Smooth muscle cell (in vitro differentiated cells): ENCODE results near the gene TRMT1. TPM values are rescaled to one million over a fixed set of nuclear protein-coding genes. Genes with fewer than 3 reads are reported as not detected.
"Not testable (repeated sequence)": the region's sequence is repeated elsewhere in the genome, so short reads cannot be mapped to it uniquely, and the experiment has no call there.

Experiments
- DNase-seq: peaks from one replicate; lab custom pipeline; 2025; ENCODE audit not compliant: unreplicated experiment; lab: John Stamatoyannopoulos, UW
- H2AFZ ChIP-seq: fragments of 200-600 bp; sonication (generic); 2 replicates; pipeline ENCODE4 v1.6.0; 2016; ENCODE audit warnings: antibody characterized with exemption, low read depth, mild to moderate bottlenecking
- H3F3A ChIP-seq: fragments of 200-600 bp; sonication (generic); 2 replicates; pipeline ENCODE4 v1.6.0; 2017; ENCODE audit warnings: antibody characterized with exemption, low read depth
- H3K27ac ChIP-seq: fragments of 200-600 bp; sonication (generic); 2 replicates; pipeline ENCODE4 v1.5.1; 2016; ENCODE audit warnings: low read depth, mild to moderate bottlenecking
- H3K27me3 ChIP-seq: fragments of 200-600 bp; sonication (generic); 2 replicates; pipeline ENCODE4 v1.6.1; 2016; ENCODE audit warnings: low read depth, mild to moderate bottlenecking
- H3K36me3 ChIP-seq: fragments of 200-600 bp; sonication (generic); 2 replicates; pipeline ENCODE4 v1.5.1; 2016; ENCODE audit warnings: low read depth
- H3K4me1 ChIP-seq: fragments of 200-600 bp; sonication (generic); 2 replicates; pipeline ENCODE4 v1.5.1; 2016; ENCODE audit warnings: low read depth
- H3K4me2 ChIP-seq: fragments of 200-600 bp; sonication (generic); 2 replicates; pipeline ENCODE4 v1.6.0; 2016; ENCODE audit warnings: mild to moderate bottlenecking
- H3K4me3 ChIP-seq: fragments of 200-600 bp; sonication (generic); 2 replicates; pipeline ENCODE4 v1.5.1; 2016; ENCODE audit warnings: mild to moderate bottlenecking
- H3K79me2 ChIP-seq: fragments of 200-600 bp; sonication (generic); 2 replicates; pipeline ENCODE4 v1.6.0; 2016; ENCODE audit warnings: low read depth, mild to moderate bottlenecking
- H3K9ac ChIP-seq: fragments of 200-600 bp; sonication (generic); 2 replicates; pipeline ENCODE4 v1.6.0; 2016; ENCODE audit warnings: low read depth
- H3K9me3 ChIP-seq: fragments of 200-600 bp; sonication (generic); replicated peaks from 2 replicates; pipeline ENCODE4 v1.5.1; 2016; ENCODE audit warnings: low read depth
- H4K20me1 ChIP-seq: fragments of 200-600 bp; sonication (generic); 2 replicates; pipeline ENCODE4 v1.6.0; 2016; ENCODE audit warnings: low read depth
- WGBS: methylation state at CpG from one replicate; pipeline ENCODE4 v1.1.7; 2016; ENCODE audit warnings: low lambda C conversion rate; 5-methylcytosine and 5-hydroxymethylcytosine counted together
- polyA plus RNA-seq: library from polyadenylated mRNA; unstranded; fragments of >200 nt; fragmentation: Nextera tagmentation; extraction: Ambion mirVana; gene quantifications from 2 replicates; pipeline ENCODE4 v1.2.1, GENCODE V29; 2016
- total RNA-seq: library from RNA; depleted of rRNA; stranded (reverse); fragments of >200 nt; gene quantifications from 2 replicates; pipeline ENCODE4 v1.2.3, GENCODE V29; 2014
- TF ChIP-seq, protein P1 (sequence below): fragments of 200-600 bp; sonication (generic); IDR thresholded peaks from 2 replicates; pipeline ENCODE4 v1.5.1; 2017; ENCODE audit warnings: borderline replicate concordance, mild to moderate bottlenecking, antibody characterized with exemption; ENCODE audit not compliant: insufficient read depth, poor library complexity, severe bottlenecking

The TRMT1 gene
- 19.1 and 21.9 TPM in 2 replicates for total RNA-seq
- 37.4 and 44.3 TPM in 2 replicates for polyA plus RNA-seq

DNA sequence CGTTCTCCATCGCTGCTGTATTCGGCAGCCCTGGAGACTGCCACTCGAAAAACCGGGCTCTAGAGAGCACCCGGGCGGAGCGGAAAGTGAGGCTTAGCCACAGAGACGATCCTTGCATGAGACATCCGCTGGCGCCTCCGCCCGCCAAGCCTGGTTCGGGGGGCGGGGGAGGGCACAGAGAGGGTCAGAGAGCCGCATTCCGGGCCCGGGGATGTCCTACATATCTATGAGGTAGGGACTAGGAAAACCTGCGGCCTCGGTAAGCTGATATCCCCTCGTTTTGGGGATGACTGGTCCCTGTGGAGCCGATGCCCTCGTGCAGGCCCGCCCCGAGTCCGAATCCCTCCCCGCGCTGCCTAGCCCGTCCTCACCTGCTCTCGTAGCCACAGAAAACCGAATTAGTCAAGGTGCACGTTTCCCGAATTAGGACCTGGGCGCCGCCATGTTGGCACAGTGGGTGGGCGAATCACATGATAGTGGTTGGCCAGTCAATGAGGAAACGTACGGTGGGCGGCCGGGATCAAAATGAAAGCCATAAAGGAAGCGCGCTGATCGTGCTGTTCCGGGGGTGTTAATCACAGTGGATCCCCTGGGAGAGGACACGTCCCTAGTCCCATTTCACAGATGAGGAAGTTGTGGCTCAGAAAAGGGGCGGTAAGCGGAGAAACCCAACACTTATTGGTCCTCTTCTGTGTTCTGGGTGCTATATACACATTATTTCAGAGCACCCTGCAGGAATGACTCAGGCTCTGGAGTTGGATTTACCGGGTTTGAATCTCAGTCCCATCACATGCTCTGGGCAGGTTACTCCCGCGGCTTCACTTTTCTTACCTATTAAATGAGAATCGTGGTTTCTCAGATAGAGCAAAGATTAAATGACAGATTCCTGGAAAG is at the start of gene TRMT1:
Gene TRMT1 (minus strand): TSS at position 459 of the 894 bp plus-strand sequence. CDS start 341 bp downstream, at position 118.
- TF ChIP-seq, protein P1, sequence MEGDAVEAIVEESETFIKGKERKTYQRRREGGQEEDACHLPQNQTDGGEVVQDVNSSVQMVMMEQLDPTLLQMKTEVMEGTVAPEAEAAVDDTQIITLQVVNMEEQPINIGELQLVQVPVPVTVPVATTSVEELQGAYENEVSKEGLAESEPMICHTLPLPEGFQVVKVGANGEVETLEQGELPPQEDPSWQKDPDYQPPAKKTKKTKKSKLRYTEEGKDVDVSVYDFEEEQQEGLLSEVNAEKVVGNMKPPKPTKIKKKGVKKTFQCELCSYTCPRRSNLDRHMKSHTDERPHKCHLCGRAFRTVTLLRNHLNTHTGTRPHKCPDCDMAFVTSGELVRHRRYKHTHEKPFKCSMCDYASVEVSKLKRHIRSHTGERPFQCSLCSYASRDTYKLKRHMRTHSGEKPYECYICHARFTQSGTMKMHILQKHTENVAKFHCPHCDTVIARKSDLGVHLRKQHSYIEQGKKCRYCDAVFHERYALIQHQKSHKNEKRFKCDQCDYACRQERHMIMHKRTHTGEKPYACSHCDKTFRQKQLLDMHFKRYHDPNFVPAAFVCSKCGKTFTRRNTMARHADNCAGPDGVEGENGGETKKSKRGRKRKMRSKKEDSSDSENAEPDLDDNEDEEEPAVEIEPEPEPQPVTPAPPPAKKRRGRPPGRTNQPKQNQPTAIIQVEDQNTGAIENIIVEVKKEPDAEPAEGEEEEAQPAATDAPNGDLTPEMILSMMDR, result no peak
- no peaks in the 10 kb centered on the region for H3F3A ChIP-seq
- no peaks in the 10 kb centered on the region for H3K27me3 ChIP-seq
- H3K4me2 ChIP-seq, result peak within 1 kb of the TSS; percentile 93
- peaks cover 24% of the 10 kb centered on the region for H3K4me1 ChIP-seq
- peaks cover 46% of the 10 kb centered on the region for H3K79me2 ChIP-seq
- no peaks in the 10 kb centered on the region for H3K9me3 ChIP-seq
- peak within 1 kb of the TSS; percentile 75 for H2AFZ ChIP-seq
- WGBS, result under 1% methylated on average over 51 of the region's 51 CpGs
- peak within 1 kb of the TSS; percentile 93 for H3K4me3 ChIP-seq
- peak; percentile 60 for DNase-seq
- peak within 1 kb of the TSS; percentile 97 for H3K9ac ChIP-seq
- peaks cover 29% of the 10 kb centered on the region for H4K20me1 ChIP-seq
- no peaks in the 10 kb centered on the region for H3K36me3 ChIP-seq
- H3K27ac ChIP-seq, result peak within 1 kb of the TSS; percentile 90

DNA sequence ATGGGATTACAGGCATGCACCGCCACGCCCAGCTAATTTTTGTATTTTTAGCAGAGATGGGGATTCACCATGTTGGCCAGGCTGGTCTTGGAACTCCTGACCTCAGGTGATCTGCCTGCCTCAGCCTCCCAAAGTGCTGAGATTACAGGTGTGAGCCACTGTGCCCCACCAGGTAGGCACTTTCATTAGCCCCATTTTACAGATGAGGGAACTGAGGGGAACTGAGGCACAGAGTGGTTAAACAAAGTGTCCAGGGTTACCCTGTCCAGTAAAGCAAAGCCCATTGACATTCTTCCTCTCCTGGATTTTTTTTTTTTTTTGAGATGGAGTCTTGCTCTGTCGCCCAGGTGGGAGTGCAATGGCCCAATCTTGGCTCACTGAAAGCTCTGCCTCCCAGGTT is 49.6 kb upstream of the TRMT1 start:
- not testable (repeated sequence) for H3K27me3 ChIP-seq, H3K4me3 ChIP-seq, H3K36me3 ChIP-seq, H3K9ac ChIP-seq, H4K20me1 ChIP-seq, H2AFZ ChIP-seq, DNase-seq, H3K79me2 ChIP-seq, H3K4me2 ChIP-seq, H3K9me3 ChIP-seq
- Histone ChIP-seq H3K4me1 (peaks cover 45% of the 10 kb centered on the region), H3F3A (peaks cover 54% of the 10 kb centered on the region), H3K27ac (peak overlapping the region; percentile 90)
- WGBS, result 100% methylated on average over 3 of the region's 3 CpGs

DNA sequence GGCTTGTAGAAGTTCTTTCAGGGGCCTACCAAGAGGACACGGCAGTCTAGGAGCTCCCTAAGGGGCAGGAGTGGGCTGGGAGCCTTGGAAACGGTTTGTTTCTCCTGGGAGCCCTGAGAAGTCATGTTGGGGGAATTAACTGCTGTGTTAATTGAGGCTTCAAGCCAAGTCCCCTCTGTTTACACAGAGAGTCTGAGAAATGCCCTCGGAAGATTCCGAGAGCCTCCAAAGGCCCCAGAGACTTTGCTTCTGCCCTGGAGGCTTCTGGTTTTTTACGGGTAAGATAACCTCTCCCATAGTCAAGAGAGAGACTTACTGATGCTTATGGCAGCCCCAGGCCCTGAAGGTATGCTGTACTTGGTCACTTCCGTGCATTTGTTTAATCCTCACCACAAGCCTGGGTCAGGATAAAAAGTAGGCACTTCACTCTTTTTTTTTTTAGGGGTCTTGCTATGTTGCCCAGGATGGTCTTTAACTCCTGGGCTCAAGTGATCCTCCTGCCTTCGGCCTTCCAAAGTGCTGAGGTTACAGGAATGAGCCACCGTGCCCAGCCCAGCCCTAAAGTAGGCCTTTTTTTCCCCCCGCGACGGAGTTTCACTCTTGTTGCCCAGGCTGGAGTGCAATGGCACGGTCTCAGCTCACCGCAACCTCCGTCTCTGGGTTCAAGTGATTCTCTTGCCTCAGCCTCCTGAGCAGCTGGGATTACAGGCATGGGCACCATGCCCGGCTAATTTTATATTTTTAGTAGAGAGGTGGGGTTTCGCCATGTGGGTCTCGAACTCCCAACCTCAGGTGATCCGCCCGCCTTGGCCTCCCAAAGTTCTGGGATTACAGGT is 48.8 kb upstream of the TRMT1 start:
- whole genome bisulfite sequencing, result 61% methylated on average over 19 of the region's 19 CpGs
- Histone ChIP-seq H3K9ac (peak overlapping the region; percentile 63), H3K27me3 (no peaks in the 10 kb centered on the region), H3K27ac (peak overlapping the region; percentile 90), H4K20me1 (no peaks in the 10 kb centered on the region), H3K4me1 (peaks cover 45% of the 10 kb centered on the region), H3K36me3 (no peaks in the 10 kb centered on the region), H3F3A (peaks cover 53% of the 10 kb centered on the region), H3K79me2 (no peaks in the 10 kb centered on the region), H3K4me3 (no peak overlapping the region), H3K9me3 (no peaks in the 10 kb centered on the region), H2AFZ (peak overlapping the region; percentile 64), H3K4me2 (peak overlapping the region; percentile 83)
- TF ChIP-seq, protein P1, result no peak
- DNase-seq, result no peak
